Stimulated activated naive CD4-positive, alpha-beta T cell (primary cell): ENCODE results near the gene SRF.
A peak's percentile ranks its signal among the peaks of the same experiment; 100 is the strongest.
"Not testable (repeated sequence)": the region's sequence is repeated elsewhere in the genome, so short reads cannot be mapped to it uniquely, and the experiment has no call there.

Experiments used
- DNase-seq, 6 experiments: peaks; one replicate each; lab custom pipeline; 2025; lab: John Stamatoyannopoulos, UW

Gene SRF

DNA sequence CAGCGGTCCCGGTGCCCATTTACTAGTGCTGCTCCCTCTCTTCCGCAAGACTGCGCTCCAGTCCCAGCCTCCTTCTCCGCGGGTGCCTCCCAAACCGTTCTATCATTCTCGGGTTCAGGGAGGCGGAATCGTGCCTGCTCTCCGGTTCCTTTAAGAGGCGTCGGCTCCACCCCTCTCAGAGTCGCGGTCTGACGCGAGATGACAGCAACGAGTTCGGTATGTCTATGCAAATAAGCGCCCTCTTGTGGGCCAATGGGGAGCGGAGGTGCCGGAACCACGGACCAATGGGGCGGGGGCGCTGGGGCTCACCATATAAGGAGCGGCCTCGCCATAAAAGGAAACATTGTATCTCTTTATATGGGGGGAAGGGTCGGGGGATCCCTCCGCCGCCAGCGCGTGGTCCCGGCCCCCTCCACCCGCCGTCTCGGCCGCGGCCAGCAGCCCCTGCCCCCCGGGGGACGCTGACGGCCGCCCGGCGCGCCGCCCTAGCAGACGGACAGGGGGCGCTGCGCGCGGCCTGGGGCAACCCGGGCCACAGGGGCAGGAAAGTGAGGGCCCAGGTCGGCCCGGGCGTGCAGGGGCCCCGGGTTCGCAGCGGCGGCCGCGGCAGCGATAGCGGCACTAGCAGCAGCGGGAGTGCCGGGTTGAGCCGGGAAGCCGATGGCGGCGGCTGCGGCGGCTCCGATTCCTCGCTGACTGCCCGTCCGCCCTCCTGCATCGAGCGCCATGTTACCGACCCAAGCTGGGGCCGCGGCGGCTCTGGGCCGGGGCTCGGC, at the start of gene SRF:
TSS of gene SRF (plus strand) at position 339 of the 776 bp plus-strand sequence. CDS start at position 727, 388 bp downstream.
- peak; percentile 96 to 99 (median 97) for DNase-seq

DNA sequence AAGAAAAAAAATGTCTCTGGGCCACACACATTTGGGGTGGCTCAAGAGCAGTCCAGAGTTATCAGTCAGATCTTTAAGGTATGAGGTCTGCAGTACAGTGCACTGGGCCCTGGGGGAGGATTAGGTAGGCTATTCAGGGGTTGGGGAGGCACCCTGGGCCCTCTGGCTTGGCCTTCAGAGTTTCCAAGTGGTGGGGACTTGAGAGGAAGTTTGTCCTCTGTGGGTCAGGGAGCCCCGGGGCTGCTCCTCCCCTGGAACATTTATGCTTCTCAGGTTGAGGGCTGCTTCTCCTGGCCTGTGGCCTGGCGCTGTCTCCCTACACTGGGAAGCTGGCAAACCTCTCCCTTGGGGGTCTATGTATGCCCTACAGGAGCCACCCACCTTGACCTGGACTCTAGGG, 48.9 kb upstream of the SRF start:
- no peak for DNase-seq

DNA sequence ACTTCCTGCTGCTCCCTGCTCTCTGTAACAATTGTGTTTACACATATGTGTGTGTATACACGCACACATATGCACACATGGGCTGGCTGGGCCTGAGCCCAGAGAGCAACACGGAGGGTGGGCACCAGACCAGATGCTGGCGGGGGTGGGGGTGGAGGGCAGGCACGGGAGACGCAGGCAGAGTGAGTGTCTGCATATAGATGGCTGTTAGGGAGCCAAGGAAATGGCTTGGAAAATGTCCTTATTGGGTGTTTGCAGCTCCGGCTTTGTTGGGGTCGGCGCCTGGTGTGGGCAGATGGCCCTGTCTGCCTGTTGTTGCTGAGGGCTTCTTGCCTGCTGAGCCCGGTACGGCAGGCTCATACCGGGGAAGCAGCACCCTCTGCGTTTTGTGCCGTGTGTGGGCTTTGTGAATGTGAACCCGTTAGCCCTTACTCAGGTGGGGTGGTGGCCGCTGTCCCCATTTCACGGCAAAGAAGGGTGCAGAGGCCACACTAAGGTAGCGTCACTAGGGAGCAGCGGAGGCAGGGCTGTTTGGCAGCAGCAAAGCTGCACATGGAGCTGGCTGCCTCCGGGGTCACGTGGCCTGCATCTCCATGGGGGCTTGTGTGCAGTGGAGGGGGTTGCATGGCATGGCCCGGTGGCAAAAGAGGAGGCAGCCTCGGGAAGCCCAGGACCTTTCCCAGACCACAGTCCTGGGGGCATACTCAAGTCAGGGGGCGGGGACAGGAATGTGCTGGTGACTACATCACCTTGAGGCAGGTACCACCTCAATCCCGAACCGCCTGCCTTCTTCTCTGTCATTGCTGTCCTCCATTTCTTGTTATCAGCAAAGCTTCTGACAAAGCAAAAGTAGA, 47.4 kb upstream of the SRF start:
- no peak for DNase-seq

DNA sequence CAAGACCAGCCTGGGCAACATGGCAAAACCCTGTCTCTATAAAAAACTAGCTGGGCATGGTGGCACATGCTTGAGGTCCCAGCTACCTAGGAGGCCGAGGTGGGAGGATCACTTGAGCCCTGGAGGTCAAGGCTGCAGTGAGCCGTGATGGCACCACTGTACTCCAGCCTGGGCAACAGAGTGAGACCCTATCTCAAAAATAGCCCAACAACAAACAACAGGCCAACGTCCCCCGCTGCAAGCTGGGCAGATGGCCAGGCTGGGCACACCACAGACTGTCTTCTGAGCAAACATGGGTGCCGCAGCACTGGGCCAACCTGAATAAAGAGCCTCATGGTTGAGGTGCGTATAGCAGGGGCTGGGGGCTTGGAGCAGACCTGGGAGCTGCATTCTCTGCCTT, 46.6 kb upstream of the SRF start:
- no peak for DNase-seq

DNA sequence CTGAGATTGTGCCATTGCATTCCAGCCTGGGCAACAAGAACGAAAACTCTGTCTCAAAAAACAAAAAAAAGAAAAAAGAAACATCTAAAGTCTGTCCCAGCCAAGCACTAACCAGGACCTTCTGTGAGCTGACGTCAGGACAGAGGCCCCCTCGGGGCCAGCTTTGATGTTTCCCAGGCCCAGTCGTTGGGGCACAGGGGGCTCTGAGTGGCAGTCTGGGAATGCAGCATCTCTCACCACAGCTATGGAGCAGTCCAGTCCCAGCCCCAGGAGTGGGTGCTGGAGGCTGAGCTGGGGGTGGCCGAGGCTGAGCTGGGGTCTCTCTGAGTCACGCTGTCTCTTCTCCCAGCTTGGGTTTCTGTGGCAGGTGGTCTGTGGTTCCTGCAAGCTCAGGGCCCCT, 46.0 kb upstream of the SRF start:
- no peak for DNase-seq

DNA sequence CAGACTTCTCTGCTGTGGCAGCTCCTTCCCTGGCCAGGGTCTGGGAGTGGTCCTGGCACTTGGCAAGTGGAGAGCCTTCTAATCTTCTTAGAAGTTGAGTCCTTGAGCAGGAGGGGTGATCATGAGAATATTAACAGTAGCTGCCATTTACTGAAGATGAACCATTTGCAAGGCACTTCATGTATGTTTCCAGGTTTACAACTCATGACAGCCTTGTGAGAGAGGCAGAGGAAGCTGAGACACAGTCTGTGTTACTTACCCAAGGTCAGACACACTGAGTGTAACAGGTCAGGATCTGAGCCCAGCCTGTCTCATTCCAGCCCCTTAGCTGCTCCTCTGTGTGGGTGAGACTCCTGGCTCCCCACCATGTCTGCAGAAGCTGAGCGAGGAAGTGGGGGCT, 45.5 kb upstream of the SRF start:
- no peak for DNase-seq

DNA sequence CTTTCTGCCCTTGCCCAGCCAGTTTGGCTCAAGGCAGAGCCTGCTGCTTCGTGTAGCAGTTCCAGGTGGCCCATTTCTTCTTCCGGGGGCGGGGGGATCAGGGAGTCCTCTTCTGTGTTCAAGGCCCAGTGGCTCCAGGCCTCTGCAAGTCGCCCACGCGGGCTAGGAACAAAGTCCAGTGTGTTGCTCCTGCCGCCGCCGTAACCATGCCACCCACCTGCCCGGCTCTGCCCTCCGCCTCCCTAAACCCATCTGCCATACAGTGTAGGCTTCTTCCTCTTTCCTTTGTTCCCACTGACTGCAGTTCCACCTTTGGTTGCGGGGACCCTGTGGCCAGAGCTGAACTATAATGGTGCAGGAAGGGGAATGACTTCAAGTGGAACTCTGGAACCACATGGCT, 43.9 kb upstream of the SRF start:
- no peak for DNase-seq

DNA sequence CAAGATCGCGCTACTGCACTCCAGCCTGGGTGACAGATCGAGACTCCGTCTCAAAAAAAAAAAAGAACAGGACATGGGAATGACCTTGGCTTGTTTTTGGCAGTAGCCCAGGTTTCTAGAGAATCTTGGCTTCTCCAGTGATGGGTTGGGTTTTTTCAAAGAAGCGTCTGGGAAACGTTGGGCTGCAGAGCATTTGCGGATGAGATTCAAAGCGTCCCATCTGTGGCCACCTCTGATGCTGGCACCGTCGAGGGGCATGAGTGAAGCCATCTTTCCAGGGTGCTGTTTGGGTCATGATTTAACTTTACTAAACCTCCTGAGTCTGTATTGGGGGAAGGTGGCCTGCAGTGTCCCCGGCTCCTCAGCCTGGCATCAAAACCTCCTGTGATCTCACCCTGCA, 43.2 kb upstream of the SRF start:
- no peak for DNase-seq

DNA sequence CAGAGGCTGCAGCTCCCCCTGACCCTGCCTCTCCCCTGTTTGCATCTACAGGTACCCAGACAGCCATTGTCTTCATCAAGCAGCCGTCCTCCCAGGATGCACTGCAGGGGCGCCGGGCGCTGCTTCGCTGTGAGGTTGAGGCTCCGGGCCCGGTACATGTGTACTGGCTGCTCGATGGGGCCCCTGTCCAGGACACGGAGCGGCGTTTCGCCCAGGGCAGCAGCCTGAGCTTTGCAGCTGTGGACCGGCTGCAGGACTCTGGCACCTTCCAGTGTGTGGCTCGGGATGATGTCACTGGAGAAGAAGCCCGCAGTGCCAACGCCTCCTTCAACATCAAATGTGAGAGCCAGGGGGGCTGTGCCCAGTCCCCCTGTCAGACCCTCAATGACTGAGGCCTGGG, 42.1 kb upstream of the SRF start:
- no peak for DNase-seq

DNA sequence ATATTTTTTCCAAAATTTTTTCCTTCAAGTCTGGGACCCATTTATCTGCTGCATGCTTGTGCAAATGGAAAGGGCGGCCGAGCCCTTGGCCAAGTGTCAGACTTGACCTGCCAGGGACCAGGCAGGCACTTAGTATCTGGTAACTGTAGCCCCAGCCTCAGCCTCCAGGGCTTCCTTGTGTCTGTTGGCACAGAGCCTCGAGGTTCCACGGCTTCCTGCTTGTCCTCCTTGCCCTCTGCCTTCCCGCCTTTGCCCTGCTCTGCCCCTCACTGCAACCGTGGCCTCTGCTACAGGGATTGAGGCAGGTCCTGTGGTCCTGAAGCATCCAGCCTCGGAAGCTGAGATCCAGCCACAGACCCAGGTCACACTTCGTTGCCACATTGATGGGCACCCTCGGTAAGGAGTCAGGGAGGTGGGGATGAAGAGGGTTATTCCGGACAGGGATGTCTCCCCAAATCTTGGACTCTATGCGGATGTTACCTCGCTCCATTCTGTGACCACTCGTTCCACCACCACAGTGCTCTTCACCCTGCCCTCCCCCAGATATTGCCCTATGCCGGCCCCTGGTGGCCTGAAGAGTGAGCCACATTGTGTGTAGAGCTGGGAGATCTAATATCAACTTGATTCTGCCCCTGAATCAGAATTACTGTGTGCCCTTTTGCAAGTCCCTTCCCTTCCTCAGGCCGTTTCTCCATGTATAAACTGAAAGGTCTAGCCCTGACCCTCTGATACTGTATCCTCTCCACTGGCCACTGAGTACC, 41.5 kb upstream of the SRF start:
- DNase-seq = peak in 1 of 6 experiments; percentile 2

DNA sequence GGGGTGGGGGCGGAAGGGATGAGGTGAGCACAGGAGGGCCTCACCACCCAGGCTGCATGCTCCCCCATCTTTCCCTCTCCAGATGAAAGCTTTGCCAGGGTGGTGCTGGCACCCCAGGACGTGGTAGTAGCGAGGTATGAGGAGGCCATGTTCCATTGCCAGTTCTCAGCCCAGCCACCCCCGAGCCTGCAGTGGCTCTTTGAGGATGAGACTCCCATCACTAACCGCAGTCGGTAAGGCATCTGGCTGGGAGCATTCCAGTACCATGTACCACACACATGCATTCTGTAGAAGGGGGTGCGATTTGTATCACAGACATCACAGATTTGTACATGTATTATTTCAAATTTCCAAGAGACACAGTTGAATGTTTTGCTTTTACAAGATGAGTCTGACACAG, 40.6 kb upstream of the SRF start:
- DNase-seq = no peak

DNA sequence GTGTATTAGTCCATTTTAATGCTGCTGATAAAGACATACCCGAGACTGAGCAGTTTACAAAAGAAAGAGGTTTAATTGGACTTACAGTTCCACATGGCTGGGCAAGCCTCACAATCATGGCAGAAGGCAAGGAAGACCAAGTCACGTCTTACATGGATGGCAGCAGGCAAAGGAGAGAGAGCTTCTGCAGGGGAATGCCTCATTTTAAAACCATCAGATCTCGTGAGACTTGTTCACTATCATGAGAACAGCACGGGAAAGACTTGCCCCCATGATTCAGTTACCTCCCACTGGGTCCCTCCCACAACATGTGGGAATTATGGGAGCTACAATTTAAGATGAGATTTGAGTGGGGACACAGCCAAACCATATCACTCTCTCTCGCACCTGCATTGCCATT, 39.7 kb upstream of the SRF start:
- DNase-seq = not testable (repeated sequence)

DNA sequence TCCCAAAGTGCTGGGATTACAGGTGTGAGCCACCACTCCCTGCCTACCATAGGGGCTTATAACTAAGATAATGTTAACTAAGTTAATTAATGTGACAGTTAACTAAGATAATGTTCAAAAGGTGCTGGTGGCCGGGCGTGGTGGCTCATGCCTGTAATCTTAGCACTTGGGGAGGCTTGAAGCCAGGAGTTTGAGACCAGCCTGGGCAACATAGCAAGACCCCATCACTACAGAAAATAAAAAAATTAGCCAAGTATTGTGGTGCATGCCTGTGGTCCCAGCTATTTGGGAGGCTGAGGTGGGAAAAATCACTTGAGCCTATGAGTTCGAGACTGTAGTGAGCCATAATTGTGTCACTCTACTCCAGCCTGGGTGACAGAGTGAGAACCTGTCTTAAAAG, 32.8 kb upstream of the SRF start:
- no peak for DNase-seq

DNA sequence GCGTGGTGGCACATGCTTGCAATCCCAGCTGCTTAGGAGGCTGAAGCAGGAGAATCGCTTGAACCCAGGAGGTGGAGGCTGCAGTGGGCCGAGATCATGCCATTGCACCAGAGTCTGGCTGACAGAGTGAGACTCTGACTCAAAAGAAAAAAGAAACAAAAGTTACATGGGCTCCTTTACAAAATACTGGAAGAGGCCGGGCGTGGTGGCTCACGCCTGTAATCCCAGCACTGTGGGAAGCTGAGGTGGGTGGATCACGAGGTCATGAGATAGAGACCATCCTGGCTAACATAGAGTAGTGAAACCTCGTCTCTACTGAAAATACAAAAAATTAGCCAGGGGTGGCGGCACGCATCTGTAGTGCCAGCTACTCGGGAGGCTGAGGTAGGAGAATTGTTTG, 31.1 kb upstream of the SRF start:
- DNase-seq = not testable (repeated sequence)

DNA sequence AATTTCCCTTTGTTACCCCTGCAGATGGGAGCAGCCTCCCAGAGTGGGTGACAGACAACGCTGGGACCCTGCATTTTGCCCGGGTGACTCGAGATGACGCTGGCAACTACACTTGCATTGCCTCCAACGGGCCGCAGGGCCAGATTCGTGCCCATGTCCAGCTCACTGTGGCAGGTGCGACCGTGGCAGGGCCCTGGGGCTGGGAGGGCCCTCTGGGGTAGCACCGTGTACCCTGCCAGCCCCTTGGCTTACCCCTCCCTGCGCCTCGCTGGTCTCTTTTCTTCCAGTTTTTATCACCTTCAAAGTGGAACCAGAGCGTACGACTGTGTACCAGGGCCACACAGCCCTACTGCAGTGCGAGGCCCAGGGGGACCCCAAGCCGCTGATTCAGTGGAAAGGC, 29.4 kb upstream of the SRF start:
- DNase-seq = no peak

DNA sequence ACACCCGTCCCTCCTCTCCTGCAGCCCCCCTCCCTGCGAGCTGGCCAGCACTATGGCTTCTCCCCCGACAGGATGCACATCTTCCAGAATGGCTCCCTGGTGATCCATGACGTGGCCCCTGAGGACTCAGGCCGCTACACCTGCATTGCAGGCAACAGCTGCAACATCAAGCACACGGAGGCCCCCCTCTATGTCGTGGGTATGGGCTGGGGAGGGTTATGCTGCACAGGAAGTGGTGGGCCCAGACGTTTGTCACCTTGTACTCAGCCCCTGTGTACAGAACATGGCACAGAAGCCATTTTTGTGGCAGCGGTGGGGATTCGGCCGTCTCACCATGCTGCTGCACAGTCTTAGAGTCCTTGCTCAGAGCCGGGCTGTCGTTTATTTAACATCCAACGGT, 29.0 kb upstream of the SRF start:
- DNase-seq = peak in 4 of 6 experiments; percentile 14 to 52 (median 18)

DNA sequence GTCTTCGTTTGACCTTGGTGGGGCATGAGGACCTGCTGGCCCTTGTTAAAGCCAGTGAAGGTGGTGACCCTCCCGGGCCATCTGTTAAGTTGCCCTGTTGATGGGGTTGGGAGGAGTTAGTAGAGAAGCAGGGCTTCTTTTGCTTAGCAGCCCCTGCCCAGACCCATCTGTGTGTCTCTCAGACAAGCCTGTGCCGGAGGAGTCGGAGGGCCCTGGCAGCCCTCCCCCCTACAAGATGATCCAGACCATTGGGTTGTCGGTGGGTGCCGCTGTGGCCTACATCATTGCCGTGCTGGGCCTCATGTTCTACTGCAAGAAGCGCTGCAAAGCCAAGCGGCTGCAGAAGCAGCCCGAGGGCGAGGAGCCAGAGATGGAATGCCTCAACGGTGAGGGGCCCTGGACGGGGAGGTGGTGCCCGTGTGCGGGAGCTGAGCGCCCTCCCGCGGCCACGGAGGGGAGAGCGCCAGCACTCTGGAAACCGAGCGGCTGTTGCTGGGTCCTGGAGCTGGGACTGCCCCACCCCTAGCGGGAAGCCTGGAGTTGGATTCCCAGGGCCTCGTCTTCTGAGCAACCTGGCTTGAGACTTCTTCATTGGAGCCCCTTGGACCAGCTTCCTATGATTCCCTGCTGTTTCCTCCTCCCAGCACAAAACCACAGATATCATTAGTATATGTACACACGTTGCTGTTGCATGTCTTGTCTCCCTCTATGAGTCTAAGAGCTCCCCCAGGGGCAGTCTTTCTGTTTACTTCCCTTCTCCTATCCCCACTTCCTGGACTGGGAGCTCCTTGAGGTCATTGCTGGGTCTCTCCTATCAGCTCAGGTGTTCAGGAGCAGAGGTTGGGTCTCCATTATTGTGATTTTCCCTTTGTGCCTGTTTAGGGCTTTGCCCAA, 27.6 kb upstream of the SRF start:
- DNase-seq = peak; percentile 32 to 82 (median 68)

DNA sequence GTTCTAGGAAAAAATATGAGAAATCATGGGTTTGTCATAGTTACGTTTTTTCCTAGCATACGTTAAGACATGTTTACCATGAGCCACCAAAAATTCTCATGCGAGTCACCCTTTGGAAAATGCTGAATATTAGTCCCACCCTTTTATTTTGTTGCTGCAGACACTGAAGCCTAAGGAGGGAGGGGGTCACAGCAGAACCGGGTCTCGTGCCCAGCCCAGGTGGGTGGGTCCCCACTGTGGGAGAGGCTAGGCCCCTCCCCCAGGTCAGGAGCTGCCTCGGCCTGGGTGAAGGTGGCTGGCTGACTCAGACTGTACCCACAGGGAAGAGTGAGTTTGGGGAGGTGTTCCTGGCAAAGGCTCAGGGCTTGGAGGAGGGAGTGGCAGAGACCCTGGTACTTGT, 26.2 kb upstream of the SRF start:
- no peak for DNase-seq

DNA sequence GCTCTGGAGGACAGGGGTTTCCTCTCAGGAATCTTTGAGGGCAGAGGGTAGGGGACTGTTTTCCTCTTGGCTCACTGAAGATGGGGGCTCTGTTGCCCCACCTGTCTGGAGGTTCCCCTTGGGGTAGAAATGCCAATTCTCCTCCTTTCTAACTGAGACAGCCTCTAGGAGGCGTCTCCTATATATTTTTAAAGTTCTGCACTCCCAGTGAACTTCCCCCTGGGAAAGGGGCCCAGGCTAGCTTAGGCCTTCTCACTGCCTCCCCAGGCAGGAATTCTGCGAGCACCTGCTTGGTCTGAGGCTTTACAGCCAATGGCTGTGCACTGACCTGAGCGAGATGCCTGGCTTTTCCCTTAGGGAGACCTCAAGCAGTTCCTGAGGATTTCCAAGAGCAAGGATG, 24.8 kb upstream of the SRF start:
- no peak for DNase-seq

DNA sequence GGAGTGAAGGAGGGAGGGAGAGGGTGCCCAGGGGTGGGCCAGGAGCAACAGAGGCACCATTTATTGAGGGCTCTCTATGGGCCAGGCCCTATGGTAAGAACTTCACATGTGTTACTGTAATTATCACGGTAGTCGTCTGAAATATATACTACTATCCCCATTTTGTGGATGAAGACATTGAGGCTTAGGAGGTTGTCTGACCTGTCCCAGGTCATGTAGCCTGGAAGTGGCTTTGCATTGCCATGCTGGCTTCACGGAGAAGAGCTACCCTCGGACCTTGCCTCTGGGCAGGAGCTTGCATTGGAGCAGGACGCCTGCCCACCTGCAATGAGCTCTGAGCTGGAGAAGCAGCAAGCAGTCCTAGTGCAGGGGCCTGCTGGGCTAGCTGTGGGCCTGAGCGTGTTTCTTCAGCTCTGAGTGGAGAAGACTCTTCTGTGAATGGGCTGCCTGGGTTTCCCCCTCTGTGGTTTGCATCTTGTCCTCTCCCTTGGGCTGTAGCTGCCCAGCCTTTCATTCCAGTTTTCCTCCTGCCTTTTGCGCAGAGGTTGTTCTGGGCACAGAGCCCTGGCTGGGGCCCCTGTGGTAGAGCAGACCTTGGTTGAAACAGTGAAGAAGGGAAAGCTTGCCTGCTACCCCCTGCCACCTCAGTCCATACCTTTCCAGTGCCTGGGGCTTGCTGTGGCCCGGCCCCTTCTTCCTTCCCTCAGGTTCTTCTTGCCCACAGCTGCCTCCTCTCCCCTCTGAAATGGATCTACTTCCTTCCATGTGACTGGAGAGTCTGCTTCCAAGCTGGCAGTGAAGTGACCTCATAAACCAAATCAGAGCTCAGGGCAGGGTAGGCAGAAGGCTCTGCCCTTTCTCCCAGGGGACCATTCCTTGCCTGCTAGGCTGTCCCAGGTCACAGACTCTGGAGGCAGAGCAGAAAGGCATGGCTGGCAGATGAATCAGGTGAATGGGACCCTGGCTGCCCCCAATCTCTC, 24.1 kb upstream of the SRF start:
- DNase-seq = no peak
